T-cell (primary cell): ENCODE measurements around the gene PPP2R1B. TPM values are rescaled to one million over a fixed set of nuclear protein-coding genes. Genes with fewer than 3 reads are reported as not detected.

ENCODE experiments used
- ATAC-seq, 4 experiments: fragments of 200-7000 bp in 3 of 4; fragments of 150-1000 bp in 1 of 4; cut with Tn5 transposase; replicated peaks in 1 of 4; 1 replicate in 3 of 4; 2 replicates in 1 of 4; pipeline ENCODE4 v1.10.0; 2021; ENCODE audit warnings: moderate library complexity in 3 of 4, mild to moderate bottlenecking in 2 of 4, moderate number of reproducible peaks in 1 of 4
- CTCF ChIA-PET, 2 donors: fragments of 300-600 bp; sonication (Branson Sonifier 250); formaldehyde crosslinking; loops; one replicate each; lab custom pipeline; 2022; ENCODE audit warnings: antibody characterized with exemption in 2 of 2; lab: Charles Lee
- POLR2A ChIA-PET, 2 donors: fragments of 300-600 bp; sonication (Branson Sonifier 250); formaldehyde crosslinking; loops; one replicate each; lab custom pipeline; 2022; ENCODE audit warnings: antibody characterized with exemption in 2 of 2; lab: Charles Lee
- DNase-seq, 35 experiments: peaks; one replicate each; pipeline versions ENCODE4 v3.0.0 to v3.0.0-alpha.2; 2013 to 2023
- H3K27ac ChIP-seq: one replicate; pipeline ENCODE4 v1.5.1; 2013; ENCODE audit warnings: low read length
- H3K27me3 ChIP-seq, 2 experiments: replicated peaks in 1 of 2; 1 replicate in 1 of 2; 2 replicates in 1 of 2; pipeline versions ENCODE4 v1.6.1 to v1.7.0; 2013; ENCODE audit warnings: low read length in 1 of 2, mixed read lengths in 1 of 2; ENCODE audit not compliant: control insufficient read depth in 2 of 2, insufficient read depth in 2 of 2; ENCODE audit errors: extremely low read depth in 1 of 2
- H3K36me3 ChIP-seq, 2 donors: 1 replicate in 1 of 2; 2 replicates in 1 of 2; pipeline versions ENCODE4 v1.6.1 to v1.7.0; 2013; ENCODE audit warnings: low read length in 1 of 2; ENCODE audit not compliant: control insufficient read depth in 2 of 2, insufficient read depth in 1 of 2; ENCODE audit errors: extremely low read depth in 1 of 2
- H3K4me1 ChIP-seq, 2 experiments: 1 replicate in 1 of 2; 2 replicates in 1 of 2; pipeline versions ENCODE4 v1.6.1 to v1.7.0; 2013; ENCODE audit warnings: low read length in 2 of 2, mixed read lengths in 1 of 2; ENCODE audit not compliant: insufficient read depth in 2 of 2, control insufficient read depth in 1 of 2; ENCODE audit errors: extremely low read depth in 1 of 2
- H3K4me3 ChIP-seq, 2 donors: 1 replicate in 1 of 2; 2 replicates in 1 of 2; pipeline versions ENCODE4 v1.5.1 to v1.7.0; 2013; ENCODE audit warnings: mild to moderate bottlenecking in 2 of 2, low read length in 1 of 2, moderate library complexity in 1 of 2; ENCODE audit not compliant: control insufficient read depth in 1 of 2; ENCODE audit errors: extremely low read depth in 1 of 2
- H3K9me3 ChIP-seq: 2 replicates; pipeline ENCODE4 v1.7.0; 2013
- H3K27ac Mint-ChIP-seq, 2 donors: one replicate each; pipeline ENCODE4 v1.8.0; 2020 to 2021; ENCODE audit warnings: mild to moderate bottlenecking in 2 of 2, mixed read lengths in 2 of 2
- H3K27me3 Mint-ChIP-seq, 2 donors: one replicate each; pipeline ENCODE4 v1.8.0; 2021 to 2022; ENCODE audit warnings: mixed read lengths in 2 of 2
- H3K36me3 Mint-ChIP-seq: one replicate; pipeline ENCODE4 v1.8.0; 2021; ENCODE audit warnings: mixed read lengths
- H3K4me1 Mint-ChIP-seq, 3 donors: one replicate each; pipeline ENCODE4 v1.8.0; 2020 to 2022; ENCODE audit warnings: mixed read lengths in 3 of 3, mild to moderate bottlenecking in 1 of 3
- H3K4me3 Mint-ChIP-seq, 3 donors: one replicate each; pipeline ENCODE4 v1.8.0; 2020 to 2022; ENCODE audit warnings: mild to moderate bottlenecking in 3 of 3, mixed read lengths in 3 of 3, moderate library complexity in 3 of 3
- H3K9me3 Mint-ChIP-seq, 3 donors: one replicate each; pipeline ENCODE4 v1.8.0; 2020 to 2022; ENCODE audit warnings: mixed read lengths in 3 of 3
- WGBS: methylation state at CpG from one replicate; pipeline ENCODE4 v1.1.5; 2013; ENCODE audit warnings: missing lambda C conversion rate; ENCODE audit not compliant: insufficient coverage; 5-methylcytosine and 5-hydroxymethylcytosine counted together
- total RNA-seq, 35 experiments: library from RNA in 6 of 35; stranded (reverse) in 6 of 35; fragments of 120-200 nt in 1 of 35; gene quantifications; one replicate each; pipeline versions ENCODE4 v1.2.1 to v1.2.4 and lab custom pipeline; 2013 to 2026

PPP2R1B gene
- total RNA-seq, 5 donors from 2014 or later (not counting 1 experiment from before 2014, with no cell fraction given): 34.2 to 44.1 (median 37.4) TPM

GRCh38 chr11:111714522-111714921 is 51.7 kb downstream of the PPP2R1B start:
- no peak for DNase-seq
- WGBS: 100% methylated on average over 1 of the region's 4 CpGs
- no peak overlapping the region for H3K27ac Mint-ChIP-seq
- H3K36me3 ChIP-seq: peaks cover 0 to 25% of the 10 kb centered on the region in 2 donors
- H3K4me1 Mint-ChIP-seq: peaks cover 0 to 4% (median 0%) of the 10 kb centered on the region in 3 donors
- no peak overlapping the region for H3K4me3 Mint-ChIP-seq
- CTCF ChIA-PET: no interaction called here
- H3K9me3 ChIP-seq: no peaks in the 10 kb centered on the region
- no peaks in the 10 kb centered on the region for H3K27me3 Mint-ChIP-seq
- H3K27me3 ChIP-seq: no peaks in the 10 kb centered on the region
- POLR2A ChIA-PET: no interaction called here
- H3K27ac ChIP-seq: no peak overlapping the region
- H3K4me1 ChIP-seq: no peaks in the 10 kb centered on the region
- H3K36me3 Mint-ChIP-seq: peaks cover 57% of the 10 kb centered on the region
- no peak for ATAC-seq
- no peaks in the 10 kb centered on the region for H3K9me3 Mint-ChIP-seq
- no peak overlapping the region for H3K4me3 ChIP-seq

- peaks cover 7 to 59% of the 10 kb centered on the region in 2 donors for H3K36me3 ChIP-seq
- Mint-ChIP-seq H3K4me1 (no peaks in the 10 kb centered on the region), H3K9me3 (no peaks in the 10 kb centered on the region), H3K27ac (no peak overlapping the region), H3K36me3 (peaks cover 68% of the 10 kb centered on the region), H3K4me3 (no peak overlapping the region), H3K27me3 (no peaks in the 10 kb centered on the region)
- ATAC-seq (no peak), DNase-seq (no peak)
- CTCF ChIA-PET: no interaction called here
- H3K9me3 ChIP-seq: no peaks in the 10 kb centered on the region
- POLR2A ChIA-PET: interaction anchor here in 1 of 2 donors (0.6 kb wide), 1 partner anchor 61 kb away, joined by 6 read pairs; no protein-coding TSS in a partner anchor
- no peak overlapping the region for H3K27ac ChIP-seq
- no peak overlapping the region for H3K4me3 ChIP-seq
- H3K4me1 ChIP-seq: no peaks in the 10 kb centered on the region
- 98% methylated on average over 5 of the region's 5 CpGs for WGBS
- no peaks in the 10 kb centered on the region for H3K27me3 ChIP-seq
Observed at GRCh38 chr11:111707691-111708067, 58.5 kb downstream of the PPP2R1B start.

GRCh38 chr11:111707039-111707690 is 59.0 kb downstream of the PPP2R1B start:
- no peak overlapping the region for H3K27ac ChIP-seq
- no peaks in the 10 kb centered on the region for H3K9me3 ChIP-seq
- peaks cover 64% of the 10 kb centered on the region for H3K36me3 Mint-ChIP-seq
- no peak overlapping the region for H3K4me3 Mint-ChIP-seq
- DNase-seq: no peak
- POLR2A ChIA-PET: interaction anchor here (0.6 to 0.7 kb wide), 2 partner anchors 62 to 155 kb away, joined by 6 to 8 read pairs; no protein-coding TSS in a partner anchor
- no peak for ATAC-seq
- no peaks in the 10 kb centered on the region for H3K9me3 Mint-ChIP-seq
- no peaks in the 10 kb centered on the region for H3K4me1 Mint-ChIP-seq
- CTCF ChIA-PET: no interaction called here
- H3K4me1 ChIP-seq: no peaks in the 10 kb centered on the region
- H3K36me3 ChIP-seq: peaks cover 7 to 58% of the 10 kb centered on the region in 2 donors
- H3K27ac Mint-ChIP-seq: no peak overlapping the region
- no peaks in the 10 kb centered on the region for H3K27me3 Mint-ChIP-seq
- no peak overlapping the region for H3K4me3 ChIP-seq
- 100% methylated on average over 3 of the region's 9 CpGs for WGBS
- no peaks in the 10 kb centered on the region for H3K27me3 ChIP-seq

DNA sequence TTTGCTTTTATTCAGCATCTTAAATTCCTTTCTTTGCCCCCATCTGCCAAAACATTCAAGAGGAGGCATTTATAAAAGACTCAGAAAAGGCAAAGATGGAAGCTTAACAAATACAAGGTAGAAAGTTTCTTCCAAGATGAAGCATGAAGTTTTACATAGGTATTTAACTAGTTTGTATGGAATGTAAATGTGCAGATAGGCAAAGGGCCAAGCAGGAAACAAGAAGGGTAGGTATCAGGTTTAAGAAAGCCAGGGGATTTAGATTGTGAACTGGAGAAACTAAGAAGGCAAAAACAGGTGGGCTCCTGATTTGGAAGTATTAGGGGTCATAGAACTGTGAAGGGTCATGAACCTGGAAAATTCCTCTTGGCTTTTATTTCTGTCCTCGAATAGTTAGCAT is 62.6 kb downstream of the PPP2R1B start:
- Histone ChIP-seq H3K27ac (no peak overlapping the region), H3K9me3 (no peaks in the 10 kb centered on the region), H3K36me3 (peaks cover 7 to 51% of the 10 kb centered on the region in 2 donors), H3K27me3 (no peaks in the 10 kb centered on the region), H3K4me1 (no peaks in the 10 kb centered on the region), H3K4me3 (no peak overlapping the region)
- WGBS: no CpG with 5 or more reads among the region's 1 CpG
- no peaks in the 10 kb centered on the region for H3K9me3 Mint-ChIP-seq
- peaks cover 46% of the 10 kb centered on the region for H3K36me3 Mint-ChIP-seq
- no peak for ATAC-seq
- no peak overlapping the region for H3K27ac Mint-ChIP-seq
- H3K4me3 Mint-ChIP-seq: no peak overlapping the region
- POLR2A ChIA-PET: no interaction called here
- CTCF ChIA-PET: no interaction called here
- peaks cover 0 to 7% (median 2%) of the 10 kb centered on the region in 3 donors for H3K4me1 Mint-ChIP-seq
- no peak for DNase-seq
- no peaks in the 10 kb centered on the region for H3K27me3 Mint-ChIP-seq

DNA sequence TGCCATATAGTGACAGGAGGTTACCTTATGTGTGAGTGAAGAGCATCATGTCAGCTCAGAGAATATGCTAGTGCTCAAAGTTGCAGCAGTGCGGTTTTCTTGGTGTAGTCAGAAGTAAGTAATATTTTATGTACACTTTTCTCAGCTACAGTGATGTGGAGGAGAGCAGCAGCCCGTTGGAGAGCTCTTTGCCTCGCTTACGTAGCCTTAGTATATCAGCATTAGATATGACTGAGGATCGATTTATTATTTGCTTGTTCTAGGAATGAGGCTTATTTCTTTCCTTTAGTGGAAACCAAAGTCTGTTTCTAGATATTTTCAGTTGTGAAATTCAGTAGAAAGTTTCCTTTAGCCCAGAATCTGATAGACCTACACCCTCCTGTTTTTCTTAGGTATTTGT is 63.6 kb downstream of the PPP2R1B start:
- WGBS: no CpG with 5 or more reads among the region's 5 CpGs
- CTCF ChIA-PET: no interaction called here

GRCh38 chr11:111700162-111700561 is 66.0 kb downstream of the PPP2R1B start:
- H3K4me1 Mint-ChIP-seq: peaks cover 0 to 8% (median 2%) of the 10 kb centered on the region in 3 donors
- ChIA-PET CTCF (interaction anchor here in 1 of 2 donors (0.6 kb wide), 1 partner anchor 102 kb away, joined by 4 read pairs; no protein-coding TSS in a partner anchor), POLR2A (no interaction called here)
- H3K27ac ChIP-seq: no peak overlapping the region
- H3K36me3 Mint-ChIP-seq: peaks cover 30% of the 10 kb centered on the region
- WGBS: 100% methylated on average over 1 of the region's 1 CpG
- no peaks in the 10 kb centered on the region for H3K27me3 Mint-ChIP-seq
- H3K4me3 Mint-ChIP-seq: no peak overlapping the region
- H3K9me3 Mint-ChIP-seq: no peaks in the 10 kb centered on the region
- no peaks in the 10 kb centered on the region for H3K27me3 ChIP-seq
- peaks cover 7 to 26% of the 10 kb centered on the region in 2 donors for H3K36me3 ChIP-seq
- ATAC-seq: no peak
- no peaks in the 10 kb centered on the region for H3K9me3 ChIP-seq
- DNase-seq: no peak
- H3K4me3 ChIP-seq: no peak overlapping the region
- no peak overlapping the region for H3K27ac Mint-ChIP-seq
- H3K4me1 ChIP-seq: no peaks in the 10 kb centered on the region

More for the DNA sequence above, 63.6 kb downstream of the PPP2R1B start:
- no peak for DNase-seq
- Histone ChIP-seq H3K9me3 (no peaks in the 10 kb centered on the region), H3K4me3 (no peak overlapping the region), H3K36me3 (peaks cover 7 to 42% of the 10 kb centered on the region in 2 donors), H3K4me1 (no peaks in the 10 kb centered on the region), H3K27me3 (no peaks in the 10 kb centered on the region), H3K27ac (no peak overlapping the region)
- H3K4me1 Mint-ChIP-seq: peaks cover 0 to 8% (median 2%) of the 10 kb centered on the region in 3 donors
- H3K27me3 Mint-ChIP-seq: no peaks in the 10 kb centered on the region
- peaks cover 44% of the 10 kb centered on the region for H3K36me3 Mint-ChIP-seq
- H3K27ac Mint-ChIP-seq: no peak overlapping the region
- no peak overlapping the region for H3K4me3 Mint-ChIP-seq
- POLR2A ChIA-PET: no interaction called here
- no peak for ATAC-seq
- H3K9me3 Mint-ChIP-seq: no peaks in the 10 kb centered on the region
